Renal cortical epithelial cell (primary cell): ENCODE data around the gene MEIOC. TPM values are rescaled to one million over a fixed set of nuclear protein-coding genes. Genes with fewer than 3 reads are reported as not detected.

Source experiments
- DNase-seq: peaks from one replicate; pipeline ENCODE4 v3.0.0-alpha.2; 2011; ENCODE audit warnings: low read depth
- total RNA-seq: library from RNA; depleted of rRNA; stranded (reverse); fragments of >200 nt; gene quantifications from 2 replicates; pipeline ENCODE4 v1.2.3, GENCODE V29; 2014

MEIOC gene
- total RNA-seq, 1 donor from 2014 or later, result 1.5 TPM

DNA sequence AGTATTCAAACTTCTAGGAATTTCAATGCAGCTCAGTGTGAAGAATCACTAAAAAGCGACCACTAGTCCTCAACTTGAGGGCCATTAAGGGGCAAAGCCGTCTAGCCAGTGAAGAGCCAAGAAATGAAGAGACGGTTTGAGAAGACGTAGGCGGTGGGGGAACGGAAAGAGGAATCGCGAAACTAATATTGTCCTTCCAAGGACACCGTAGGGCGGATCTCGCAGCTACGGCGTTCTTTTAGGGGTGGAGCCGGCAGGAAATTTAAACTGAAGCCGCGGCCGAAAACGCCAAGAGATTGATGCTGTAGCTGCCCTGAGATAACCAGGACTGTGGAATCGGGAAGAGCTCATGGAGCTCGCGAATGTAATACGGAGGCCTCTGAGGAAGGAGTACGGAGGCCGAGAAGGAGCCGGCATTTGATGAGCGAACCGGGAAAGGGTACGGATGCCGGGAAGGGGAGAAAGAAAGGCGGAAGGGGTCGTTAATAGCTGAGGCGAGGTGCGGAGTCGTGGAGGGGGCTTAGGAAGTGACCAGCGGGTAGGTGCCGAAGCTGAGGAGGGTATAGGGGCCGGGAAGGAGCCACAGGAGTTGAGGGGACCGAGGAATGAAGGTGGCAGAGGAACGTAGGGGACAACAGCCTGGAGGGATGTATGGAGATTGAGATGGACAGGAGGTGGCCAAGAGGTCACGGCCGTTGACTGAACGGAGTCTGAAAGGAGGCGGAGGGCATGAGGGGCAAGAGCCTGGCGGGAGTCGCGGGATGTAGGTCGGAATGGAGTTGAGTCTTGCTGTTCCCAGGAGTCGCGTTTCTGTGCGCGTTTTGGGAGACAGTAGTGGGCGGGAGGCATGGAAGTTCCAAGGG is 52.4 kb downstream of the MEIOC start, which contains the start of gene DBF4B:
Gene DBF4B, plus strand, starts transcription at position 265 of the 863 bp plus-strand sequence. Its CDS starts 156 bp downstream, at position 421.
- peak; percentile 82 for DNase-seq

DNA sequence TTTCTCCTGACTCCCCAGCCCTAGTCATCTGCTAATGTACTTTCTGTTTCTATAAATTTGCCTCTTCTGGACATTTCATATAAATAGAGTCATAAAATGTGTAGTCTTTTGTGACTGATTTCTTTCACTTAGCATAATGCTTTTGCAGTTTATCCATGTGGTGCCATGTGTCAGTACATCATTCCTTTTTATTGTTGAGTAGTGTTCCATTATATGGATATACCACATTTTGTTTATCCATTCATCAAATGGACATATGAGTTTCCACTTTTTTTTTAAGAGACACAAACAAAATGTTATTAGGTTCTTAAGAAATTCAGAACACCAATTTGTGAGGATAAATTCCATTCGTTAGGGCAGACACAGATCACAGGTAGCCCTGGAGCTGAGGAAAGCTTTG is 63.2 kb downstream of the MEIOC start:
- no peak for DNase-seq

DNA sequence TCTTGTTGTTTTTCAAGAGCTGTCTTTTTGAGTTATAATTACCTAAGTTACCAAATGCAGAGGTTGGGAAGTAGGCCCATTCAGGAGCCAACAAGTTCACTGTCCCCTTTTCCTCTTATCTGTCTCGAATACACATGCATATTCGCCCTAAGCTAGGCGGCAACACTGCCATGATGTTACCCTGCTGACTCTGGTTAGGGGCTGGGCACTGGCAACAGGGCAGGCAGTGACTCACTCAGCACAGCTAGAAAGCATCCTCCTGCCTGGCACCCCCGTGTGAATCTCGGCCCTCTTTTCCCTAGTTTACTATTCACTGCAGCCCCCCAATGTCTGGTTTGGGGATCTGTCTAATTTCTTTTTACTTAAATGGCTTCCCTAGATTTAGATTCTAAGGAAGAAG is 66.0 kb downstream of the MEIOC start:
- DNase-seq, result no peak

Other genes with a start within 250 kb of the MEIOC start
- 8.0 and 43.8 TPM in 2 replicates for gene GPATCH8, start 153.1 kb upstream of the MEIOC start, total RNA-seq
- gene FZD2, start 99.0 kb upstream of the MEIOC start, total RNA-seq, result 1.6 and 19.9 TPM in 2 replicates
- 31.8 and 51.2 TPM in 2 replicates for gene CCDC43, start 33.3 kb downstream of the MEIOC start, total RNA-seq
- 3.9 and 6.3 TPM in 2 replicates for gene DBF4B, start 52.2 kb downstream of the MEIOC start, total RNA-seq
- under 0.01 and 0.20 TPM in 2 replicates for gene ADAM11, start 102.5 kb downstream of the MEIOC start, total RNA-seq
- 43.2 and 79.9 TPM in 2 replicates for gene GJC1, start 173.8 kb downstream of the MEIOC start, total RNA-seq
- not detected in 2 replicates for gene HIGD1B, start 191.4 kb downstream of the MEIOC start, total RNA-seq
- 108 and 276 TPM in 2 replicates for gene EFTUD2, start 243.0 kb downstream of the MEIOC start, total RNA-seq